ENCODE results near the gene UBE2D1.

UBE2D1 gene

DNA sequence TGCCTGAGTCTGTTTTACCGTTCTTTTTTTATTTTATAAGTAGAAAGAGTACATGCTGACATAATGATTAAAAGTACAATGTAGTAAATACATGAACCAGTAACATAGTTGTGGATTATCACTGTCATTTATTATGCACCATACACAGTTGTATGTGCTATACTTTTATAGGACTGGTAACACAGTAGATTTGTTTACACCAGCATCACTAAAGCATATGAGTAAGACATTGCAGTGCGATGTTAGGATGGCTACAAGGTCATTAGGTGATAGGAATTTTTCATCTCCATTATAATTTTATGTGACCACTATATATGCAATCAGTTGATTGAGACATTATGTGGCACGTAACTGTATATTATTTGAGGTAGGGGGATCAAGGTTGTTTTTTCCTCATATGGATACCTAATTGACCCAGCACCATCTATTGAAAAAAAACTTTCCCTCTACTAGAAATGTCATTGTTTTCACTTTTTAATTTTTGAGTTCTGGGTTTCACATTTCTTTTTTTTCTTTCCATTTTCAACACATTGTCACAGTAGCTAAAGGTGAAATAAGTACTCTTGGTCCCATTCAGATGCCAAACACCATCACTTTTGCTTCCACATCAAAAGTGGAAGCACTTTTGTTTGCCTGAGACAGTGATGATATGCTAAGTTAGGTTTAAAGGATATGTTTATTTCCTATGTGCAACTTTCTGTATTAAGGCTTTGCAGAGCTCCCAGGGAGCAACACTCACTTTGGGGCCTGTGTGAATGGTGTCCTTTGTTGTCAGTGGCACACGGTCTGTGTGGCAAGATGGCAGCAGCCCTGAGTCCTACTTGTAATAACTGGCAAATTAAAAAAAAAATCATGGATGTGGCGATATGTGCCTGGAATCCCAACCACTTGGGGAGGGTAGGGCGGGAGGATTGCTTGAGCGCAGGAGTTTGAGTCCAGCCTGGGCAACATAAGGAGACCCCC is 17.1 kb downstream of the UBE2D1 start:
- peak; percentile 89 for FAIRE-seq
- DNase-seq (ENCODE audit: insufficient read length, low spot score): no peak
- no peak for TF ChIP-seq POLR2A (IDR thresholded peaks at IDR 0.05; ENCODE audit: low read depth, low read length)

DNA sequence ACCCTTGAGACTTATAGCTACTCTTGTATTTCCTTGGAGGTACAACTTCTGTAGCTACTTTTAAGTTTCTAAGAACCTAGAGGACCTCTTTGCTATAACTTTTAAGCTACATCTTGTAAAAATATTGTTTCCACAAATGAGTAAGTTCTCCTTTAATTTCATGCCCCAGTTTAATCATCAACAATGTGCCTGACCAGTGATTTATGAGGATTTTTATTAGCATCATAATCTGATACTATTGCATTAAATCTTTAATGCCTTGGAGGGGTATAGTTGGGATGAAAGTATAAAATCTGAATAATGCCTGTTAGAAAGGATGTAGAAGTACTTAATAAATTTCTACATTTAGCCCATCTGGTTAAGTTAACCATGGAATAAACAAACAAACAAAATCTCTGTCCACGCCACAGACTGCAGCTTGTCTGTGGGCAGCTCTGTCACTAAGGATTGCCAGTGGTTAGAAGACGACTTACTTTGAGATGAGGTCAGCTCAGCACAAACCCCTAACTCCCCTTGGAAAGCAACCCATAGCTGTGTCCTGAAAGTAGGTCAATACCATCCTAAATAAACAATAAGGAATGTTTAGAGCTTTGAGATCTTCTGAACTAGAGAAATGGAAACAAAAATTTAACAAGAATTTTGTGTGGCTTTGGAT is 18.3 kb downstream of the UBE2D1 start:
- DNase-seq (ENCODE audit: insufficient read length, low spot score) (no peak), FAIRE-seq (peak; percentile 91)
- no peak for TF ChIP-seq POLR2A (IDR thresholded peaks at IDR 0.05; ENCODE audit: low read depth, low read length)

DNA sequence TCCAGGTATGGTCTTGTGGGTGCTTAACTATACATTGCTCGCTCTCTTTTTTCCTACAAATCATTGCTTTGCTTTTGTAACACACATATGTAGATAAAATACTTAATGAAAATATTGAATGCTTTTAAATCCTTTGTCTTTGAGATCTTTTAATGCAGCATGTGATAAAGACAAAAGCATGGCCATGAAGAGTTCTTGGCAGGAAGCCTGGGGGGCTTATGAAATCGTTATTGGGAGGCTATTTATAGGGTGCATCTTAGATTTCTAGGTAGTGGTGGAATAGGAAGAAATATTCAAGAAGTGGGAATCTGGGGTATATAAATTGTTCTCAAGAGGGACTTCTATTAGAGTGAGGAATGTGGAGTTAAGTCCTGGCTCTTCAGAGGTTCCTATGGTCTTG is 21.9 kb downstream of the UBE2D1 start:
- no peak for DNase-seq (ENCODE audit: insufficient read length, low spot score)
- no peak for TF ChIP-seq POLR2A (IDR thresholded peaks at IDR 0.05; ENCODE audit: low read depth, low read length)
- no peak for FAIRE-seq

DNA sequence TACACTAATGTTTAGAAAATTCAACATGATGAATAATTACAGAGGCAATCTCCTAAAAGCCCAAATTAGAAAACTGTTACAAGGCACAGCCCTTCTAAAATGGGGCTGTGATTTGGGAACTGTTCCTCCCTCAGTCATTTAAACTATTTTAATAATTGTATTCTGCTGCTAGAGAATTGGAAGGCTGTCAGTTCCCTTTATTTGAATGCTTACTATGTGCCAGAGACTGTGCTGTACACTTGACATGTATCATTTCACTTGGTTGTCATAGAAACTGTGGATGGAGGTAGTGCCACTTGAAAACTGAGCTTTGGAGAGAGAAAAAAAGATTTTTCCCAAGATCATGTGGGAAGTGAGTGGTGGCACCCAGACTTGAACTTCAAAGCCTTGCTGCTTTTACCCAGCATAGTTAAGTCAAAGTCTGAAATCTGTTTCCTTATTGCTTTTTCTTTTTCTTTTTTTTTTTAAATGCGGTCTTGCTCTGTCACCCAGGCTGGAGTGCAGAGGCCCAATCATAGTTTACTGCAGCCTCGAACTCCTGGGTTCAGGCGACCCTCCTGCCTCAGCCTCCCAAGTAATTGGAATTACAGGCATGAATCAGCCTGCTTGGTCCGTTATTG is 23.6 kb downstream of the UBE2D1 start:
- no peak for TF ChIP-seq POLR2A (IDR thresholded peaks at IDR 0.05; ENCODE audit: low read depth, low read length)
- DNase-seq (ENCODE audit: insufficient read length, low spot score) (no peak), FAIRE-seq (no peak)

DNA sequence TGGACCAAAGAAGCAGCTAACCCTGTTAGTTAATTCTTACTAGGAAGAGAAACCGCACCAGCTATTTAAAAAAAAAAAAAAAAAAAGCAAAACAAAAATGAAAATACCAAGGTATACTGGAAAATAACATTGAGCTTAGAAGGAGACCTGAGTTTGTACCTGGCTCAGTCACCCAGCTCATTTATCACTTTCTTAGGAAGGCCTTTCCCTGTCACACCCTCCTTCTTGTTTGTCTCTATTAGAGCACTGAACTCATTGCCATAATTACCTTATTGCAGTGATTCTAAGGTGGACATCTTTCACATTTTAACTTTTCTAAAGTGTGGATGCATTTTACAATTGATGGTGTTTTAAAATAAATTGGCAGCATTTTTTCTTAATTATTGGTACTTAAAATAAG is 24.1 kb downstream of the UBE2D1 start:
- no peak for TF ChIP-seq POLR2A (IDR thresholded peaks at IDR 0.05; ENCODE audit: low read depth, low read length)
- FAIRE-seq (no peak), DNase-seq (ENCODE audit: insufficient read length, low spot score) (no peak)

DNA sequence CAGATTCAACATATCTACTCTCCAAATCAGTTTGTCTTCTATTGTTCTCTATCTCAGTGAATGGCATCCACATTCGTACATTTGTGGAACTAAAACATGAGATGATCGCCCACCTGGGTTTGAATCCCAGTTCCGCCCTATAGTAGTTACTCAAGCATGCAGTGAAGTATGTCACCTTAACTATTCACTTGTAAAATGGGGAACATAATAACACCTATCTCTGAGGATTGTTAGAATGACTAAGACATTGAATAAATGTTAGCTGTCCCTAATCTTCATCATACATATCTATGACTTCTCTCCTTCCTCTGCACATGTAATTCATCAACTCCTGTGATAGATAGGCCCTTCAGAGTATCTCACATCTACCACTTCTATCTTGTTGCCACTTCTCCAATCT is 24.7 kb downstream of the UBE2D1 start:
- no peak for TF ChIP-seq POLR2A (IDR thresholded peaks at IDR 0.05; ENCODE audit: low read depth, low read length)
- DNase-seq (ENCODE audit: insufficient read length, low spot score): no peak
- FAIRE-seq: peak; percentile 15

DNA sequence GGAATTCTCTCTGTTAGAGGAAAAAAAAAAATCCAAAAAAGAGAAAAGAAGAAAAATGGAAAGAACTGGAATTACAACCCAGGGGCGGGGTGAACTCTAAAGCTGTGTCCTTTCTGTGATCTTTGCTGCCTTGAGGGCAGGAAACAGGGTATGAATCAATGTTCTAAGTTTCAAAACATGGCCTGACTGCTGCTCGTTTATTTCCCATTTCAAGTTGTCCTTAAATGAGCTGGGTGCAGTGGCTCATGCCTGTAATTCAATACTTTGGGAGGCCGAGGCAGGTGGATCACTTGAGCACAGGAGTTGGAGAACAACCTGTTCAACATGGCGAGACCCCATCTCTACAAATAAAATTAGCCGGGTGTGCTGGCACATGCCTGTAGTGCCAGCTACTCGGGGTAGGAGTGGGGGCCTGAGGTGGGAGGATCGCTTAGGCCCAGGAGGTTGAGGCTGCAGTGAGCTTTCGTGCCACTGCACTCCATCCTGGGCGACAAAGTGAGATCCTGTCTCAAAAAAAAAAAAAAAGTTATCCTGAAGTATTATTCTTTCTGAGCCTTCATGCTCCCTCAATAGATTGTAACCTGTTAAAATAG is 25.7 kb downstream of the UBE2D1 start:
- no peak for DNase-seq (ENCODE audit: insufficient read length, low spot score)
- no peak for TF ChIP-seq POLR2A (IDR thresholded peaks at IDR 0.05; ENCODE audit: low read depth, low read length)
- no peak for FAIRE-seq

DNA sequence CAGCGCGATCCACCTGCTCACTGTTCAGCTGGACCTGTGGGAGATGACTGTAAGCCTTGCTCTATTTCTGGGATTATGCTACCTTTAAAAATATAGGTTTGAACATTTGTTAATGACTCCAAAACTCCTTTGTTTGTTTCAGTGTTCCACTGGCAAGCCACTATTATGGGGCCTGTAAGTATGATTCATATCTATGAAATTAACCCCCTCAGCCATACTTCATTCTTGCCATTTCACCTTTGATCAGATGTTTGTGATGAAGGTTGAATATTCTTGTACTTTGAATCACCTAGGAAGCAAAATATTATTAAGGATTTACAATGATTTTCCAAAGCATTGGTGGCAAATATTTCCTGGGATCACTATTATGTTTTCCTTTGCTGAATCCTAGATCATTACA is 26.5 kb downstream of the UBE2D1 start:
- FAIRE-seq (no peak), DNase-seq (ENCODE audit: insufficient read length, low spot score) (no peak)
- TF ChIP-seq POLR2A (IDR thresholded peaks at IDR 0.05; ENCODE audit: low read depth, low read length): no peak

DNA sequence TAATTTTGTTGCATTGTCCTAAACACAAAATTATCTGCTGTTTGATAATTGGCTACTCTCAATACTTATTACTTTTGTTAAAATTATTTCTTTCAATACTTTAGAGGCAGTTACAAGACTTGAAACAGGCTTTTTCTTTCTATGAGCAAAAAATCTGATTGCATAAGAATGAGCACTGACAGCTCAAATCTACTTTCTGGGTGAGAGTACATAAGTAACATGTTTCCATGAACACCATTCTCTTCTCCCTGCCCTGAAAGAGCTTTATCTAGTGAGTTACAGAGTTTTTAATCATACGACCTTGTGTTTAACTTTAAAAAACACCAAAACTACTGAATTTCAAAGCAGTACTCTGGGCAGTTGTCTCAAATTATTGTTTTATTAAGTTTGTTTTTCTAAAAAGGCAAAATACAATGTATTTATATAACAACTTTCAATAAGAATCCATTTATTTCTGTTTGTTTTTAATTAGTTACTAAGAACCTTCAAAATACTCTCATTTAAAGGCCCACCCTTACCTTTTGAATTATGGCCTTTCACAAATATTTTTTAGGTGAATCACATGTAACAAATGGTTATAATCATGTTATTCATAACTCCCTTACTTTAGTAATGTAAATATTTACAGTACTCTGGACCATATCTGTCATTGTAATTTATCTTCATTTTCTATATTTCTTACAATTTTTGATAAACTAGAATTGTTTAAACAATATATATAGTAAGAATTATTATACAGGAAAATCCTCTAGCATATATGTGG is 27.4 kb downstream of the UBE2D1 start:
- no peak for FAIRE-seq
- TF ChIP-seq POLR2A (IDR thresholded peaks at IDR 0.05; ENCODE audit: low read depth, low read length): no peak

DNA sequence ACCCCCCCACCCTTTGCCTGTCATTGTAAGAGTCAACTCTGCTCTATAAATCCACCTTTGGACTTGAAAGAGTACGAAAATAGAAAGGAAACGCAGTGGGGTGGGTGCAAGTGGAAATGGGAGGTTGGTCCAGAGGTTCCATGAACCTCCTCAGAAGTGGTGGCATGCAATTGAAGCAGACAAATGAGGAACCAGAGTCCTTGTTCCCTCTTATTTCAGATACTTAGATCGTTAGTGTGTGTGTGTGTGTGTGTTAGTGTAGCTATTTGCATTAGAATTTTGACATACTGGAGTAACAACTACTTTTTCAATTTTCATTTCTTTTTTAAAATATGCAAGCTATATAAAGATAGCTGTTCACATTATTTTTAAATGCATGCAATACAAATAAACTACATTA is 32.3 kb downstream of the UBE2D1 start:
- DNase-seq (ENCODE audit: insufficient read length, low spot score) (no peak), FAIRE-seq (no peak)
- TF ChIP-seq POLR2A (IDR thresholded peaks at IDR 0.05; ENCODE audit: low read depth, low read length): no peak

More for the DNA sequence above, 27.4 kb downstream of the UBE2D1 start:
- no peak for DNase-seq (ENCODE audit: insufficient read length, low spot score)

DNA sequence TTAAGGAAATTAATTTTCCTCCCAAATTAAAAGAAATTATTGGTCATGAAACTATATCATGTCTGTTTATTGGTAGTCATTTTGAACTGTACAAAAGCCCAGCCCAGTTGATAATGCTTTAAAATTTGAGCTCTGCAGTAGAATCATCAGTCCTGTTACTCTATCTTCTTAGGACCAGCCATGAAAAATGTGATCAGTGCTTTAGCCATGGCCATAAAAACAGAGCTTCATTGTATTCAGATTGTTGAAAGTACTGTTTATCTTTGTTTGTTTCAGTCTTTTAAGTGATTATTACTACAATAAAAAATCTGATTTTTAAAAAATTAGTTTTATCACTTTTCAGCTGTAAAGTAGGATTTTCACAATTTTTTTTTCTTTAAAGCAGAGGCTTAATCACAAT is 36.7 kb downstream of the UBE2D1 start:
- no peak for TF ChIP-seq POLR2A (IDR thresholded peaks at IDR 0.05; ENCODE audit: low read depth, low read length)
- no peak for DNase-seq (ENCODE audit: insufficient read length, low spot score)
- no peak for FAIRE-seq

DNA sequence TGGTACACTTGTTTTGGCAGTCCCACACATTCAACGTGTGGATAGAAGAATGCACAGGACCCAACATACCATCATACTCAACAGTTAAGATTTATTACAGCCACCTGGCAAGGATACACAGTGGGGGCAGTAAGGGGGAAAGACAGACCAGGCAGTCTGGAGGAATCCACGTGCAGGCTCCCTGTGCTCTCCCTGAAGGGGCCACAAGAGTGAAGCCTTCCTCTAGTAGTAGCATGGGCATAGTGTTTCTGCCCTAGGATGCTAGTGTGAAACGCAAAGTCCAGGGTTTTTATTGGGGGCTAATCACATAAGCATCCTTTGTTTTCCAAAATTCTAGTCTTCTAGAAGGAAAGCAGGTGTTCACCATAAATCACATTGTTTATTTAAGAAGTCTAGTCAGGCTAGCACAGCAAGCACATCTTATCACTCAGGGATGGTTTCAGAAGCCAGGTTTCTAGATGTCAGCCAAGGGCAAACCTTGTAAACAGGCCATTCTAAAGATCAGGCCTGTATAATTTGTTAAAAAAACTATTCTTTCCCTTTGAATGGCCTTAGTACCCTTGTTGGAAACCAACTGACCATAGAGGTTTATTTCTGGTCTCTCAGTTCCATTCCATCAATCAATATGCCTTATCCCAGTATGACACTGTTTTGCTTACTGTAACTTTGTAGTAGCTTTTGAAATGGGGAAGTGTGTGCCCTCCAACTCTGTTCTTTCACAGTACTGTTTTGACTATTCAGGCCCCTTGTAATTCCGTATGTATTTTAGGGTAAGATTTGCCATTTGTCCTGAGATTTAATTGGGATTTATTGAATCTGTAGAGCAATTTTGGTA is 38.0 kb downstream of the UBE2D1 start:
- TF ChIP-seq POLR2A (IDR thresholded peaks at IDR 0.05; ENCODE audit: low read depth, low read length): no peak
- DNase-seq (ENCODE audit: insufficient read length, low spot score): no peak
- FAIRE-seq: no peak

DNA sequence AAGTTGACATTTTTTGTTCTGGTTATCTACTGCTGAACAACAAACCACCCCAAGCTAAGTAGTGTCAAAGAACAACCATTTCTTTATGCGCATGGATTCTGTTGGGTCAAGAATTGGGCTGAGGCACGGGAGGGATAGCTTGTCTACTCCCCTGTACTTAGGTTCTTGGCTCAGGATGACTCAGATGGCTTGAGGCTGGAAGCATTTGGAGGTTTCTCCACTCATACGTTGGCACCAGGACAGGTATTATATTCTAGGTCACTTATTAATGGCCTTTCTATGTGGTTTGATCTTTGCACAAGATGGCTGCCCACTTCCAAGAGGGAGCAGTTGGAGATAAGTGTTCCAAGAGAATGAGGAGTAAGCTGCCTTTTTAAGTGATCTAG is 38.6 kb downstream of the UBE2D1 start:
- DNase-seq (ENCODE audit: insufficient read length, low spot score) (no peak), FAIRE-seq (peak; percentile 11)

More for the DNA sequence above, 38.6 kb downstream of the UBE2D1 start:
- TF ChIP-seq POLR2A (IDR thresholded peaks at IDR 0.05; ENCODE audit: low read depth, low read length): no peak
